A673 (cell line): ENCODE measurements around the gene TRPM2. TPM values are rescaled to one million over a fixed set of nuclear protein-coding genes. Genes with fewer than 3 reads are reported as not detected.

ENCODE experiments used
- BruUV-seq: library from RNA; stranded (reverse); fragments of 400-500 nt; replicated peaks from 2 replicates; lab custom pipeline; 2021; lab: Mats Ljungman, UMichigan
- CTCF ChIA-PET: fragments of 300-600 bp; sonication (Branson Sonifier 250); formaldehyde crosslinking; loops from one replicate; lab custom pipeline; 2022; ENCODE audit warnings: antibody characterized with exemption; lab: Charles Lee
- POLR2A ChIA-PET: fragments of 300-600 bp; sonication (Branson Sonifier 250); formaldehyde crosslinking; loops from one replicate; lab custom pipeline; 2022; ENCODE audit warnings: antibody characterized with exemption; ENCODE audit not compliant: low non-redundant PET; lab: Charles Lee
- DNase-seq: peaks from one replicate; pipeline ENCODE4 v3.0.0-alpha.2; 2015; ENCODE audit warnings: low spot score
- H3K27ac ChIP-seq: fragments of 200-600 bp; sonication (generic); 2 replicates; pipeline ENCODE4 v1.5.1; 2016; ENCODE audit warnings: mixed run types, low read depth, mild to moderate bottlenecking, mixed read lengths, antibody characterized with exemption, low read length; ENCODE audit not compliant: poor library complexity, severe bottlenecking
- H3K27me3 ChIP-seq: fragments of 200-600 bp; sonication (generic); replicated peaks from 2 replicates; pipeline ENCODE4 v1.6.1; 2017; ENCODE audit warnings: mixed run types, low read depth, mild to moderate bottlenecking, mixed read lengths, antibody characterized with exemption, low read length; ENCODE audit not compliant: insufficient read depth, poor library complexity
- H3K36me3 ChIP-seq: fragments of 200-600 bp; sonication (generic); 2 replicates; pipeline ENCODE4 v1.6.1; 2016; ENCODE audit warnings: mixed run types, mild to moderate bottlenecking, mixed read lengths, antibody characterized with exemption, low read length; ENCODE audit not compliant: insufficient read depth, poor library complexity, severe bottlenecking
- H3K4me1 ChIP-seq: fragments of 200-600 bp; sonication (generic); 2 replicates; pipeline ENCODE4 v1.6.1; 2017; ENCODE audit warnings: mixed run types, mild to moderate bottlenecking, mixed read lengths, antibody characterized with exemption, low read length; ENCODE audit not compliant: insufficient read depth, poor library complexity, severe bottlenecking
- H3K4me3 ChIP-seq: fragments of 200-600 bp; sonication (generic); 2 replicates; pipeline ENCODE4 v1.5.1; 2016; ENCODE audit warnings: low read depth, mixed run types, mild to moderate bottlenecking, mixed read lengths, low read length; ENCODE audit not compliant: poor library complexity, severe bottlenecking
- H3K9me3 ChIP-seq: fragments of 200-600 bp; sonication (generic); 2 replicates; pipeline ENCODE4 v1.6.1; 2016; ENCODE audit warnings: mixed run types, low read depth, mild to moderate bottlenecking, mixed read lengths, antibody characterized with exemption, low read length; ENCODE audit not compliant: poor library complexity, severe bottlenecking
- CTCF ChIP-seq: fragments of 300-800, 200-600 bp; sonication (generic); conservative IDR thresholded peaks from 2 replicates; pipeline ENCODE4 v1.5.1; 2017; ENCODE audit warnings: low read depth, mild to moderate bottlenecking, antibody characterized with exemption, low read length, moderate library complexity, mixed read lengths
- EZH2 ChIP-seq: fragments of 200-600 bp; sonication (generic); IDR thresholded peaks from 2 replicates; pipeline ENCODE4 v1.6.1; 2017; ENCODE audit warnings: borderline replicate concordance, low read depth, mild to moderate bottlenecking, mixed read lengths, antibody characterized with exemption, low read length; ENCODE audit not compliant: poor library complexity, severe bottlenecking
- intact Hi-C: fragments of 100-400 bp; cut with micrococcal nuclease; formaldehyde crosslinking; loops from one replicate; pipeline ENCODE4 v1.10.0; 2022; ENCODE audit not compliant: unreplicated experiment
- total RNA-seq: library from RNA; stranded (reverse); gene quantifications from 2 replicates; pipeline ENCODE4 v1.2.3, GENCODE V29; 2021

The TRPM2 gene
- total RNA-seq, 1 experiment from 2014 or later, result 0.21 TPM

GRCh38 chr21:44354001-44354405 lies 582 bp downstream of the TRPM2 start:
- intact Hi-C loops, result loop anchor here (10.0 kb wide), 1 partner anchor 101 kb away; the partner anchor contains the start of gene LRRC3
- peaks cover 8% of the 10 kb centered on the region for H3K4me1 ChIP-seq
- CTCF ChIA-PET, result no interaction called here

GRCh38 chr21:44354775-44355771 lies 1.7 kb downstream of the TRPM2 start:
- Histone ChIP-seq H3K4me3 (no peak overlapping the region), H3K27ac (no peak overlapping the region), H3K36me3 (no peaks in the 10 kb centered on the region), H3K27me3 (peaks cover 17% of the 10 kb centered on the region), H3K4me1 (peaks cover 8% of the 10 kb centered on the region), H3K9me3 (no peaks in the 10 kb centered on the region)
- no peak for DNase-seq
- ChIA-PET POLR2A (no interaction called here), CTCF (no interaction called here)
- intact Hi-C loops, result loop anchor here (10.0 kb wide), 1 partner anchor 100 kb away; the partner anchor contains the start of gene LRRC3
- BruUV-seq, result no TSS peak
- TF ChIP-seq CTCF (no peak), EZH2 (no peak)

More at GRCh38 chr21:44354001-44354405, 582 bp downstream of the TRPM2 start:
- no peak for DNase-seq
- BruUV-seq, result no TSS peak
- Histone ChIP-seq H3K4me3 (no peak overlapping the region), H3K27ac (no peak overlapping the region), H3K36me3 (no peaks in the 10 kb centered on the region), H3K9me3 (no peaks in the 10 kb centered on the region), H3K27me3 (peaks cover 27% of the 10 kb centered on the region)
- POLR2A ChIA-PET, result no interaction called here
- TF ChIP-seq EZH2 (no peak), CTCF (no peak)

- Histone ChIP-seq H3K36me3 (no peaks in the 10 kb centered on the region), H3K4me1 (peaks cover 8% of the 10 kb centered on the region), H3K27me3 (peaks cover 9% of the 10 kb centered on the region), H3K27ac (no peak overlapping the region), H3K9me3 (no peaks in the 10 kb centered on the region), H3K4me3 (no peak overlapping the region)
- intact Hi-C loops, result loop anchor here (10.0 kb wide), 1 partner anchor 99 kb away; the partner anchor contains the start of gene LRRC3
- BruUV-seq, result no TSS peak
- CTCF ChIA-PET, result no interaction called here
- no peak for TF ChIP-seq EZH2
- TF ChIP-seq CTCF, result no peak
- POLR2A ChIA-PET, result no interaction called here
- no peak for DNase-seq
These were observed 2.7 kb downstream of the TRPM2 start for GRCh38 chr21:44356160-44356559.
